GM18867 (cell line): Measurements from ENCODE around the gene DCLK1.
A peak's percentile ranks its signal among the peaks of the same experiment; 100 is the strongest.
"Not testable (repeated sequence)": the region's sequence is repeated elsewhere in the genome, so short reads cannot be mapped to it uniquely, and the experiment has no call there.

Source experiments
- ATAC-seq: cut with Tn5 transposase; IDR thresholded peaks from one replicate; pipeline ENCODE4 v1.9.1; 2021; ENCODE audit warnings: mild to moderate bottlenecking, moderate library complexity; ENCODE audit not compliant: unreplicated experiment

Gene DCLK1

GRCh38 chr13:35988648-35989081, 142.5 kb downstream of the DCLK1 start:
- ATAC-seq: no peak

GRCh38 chr13:35987572-35988513, 143.3 kb downstream of the DCLK1 start:
- no peak for ATAC-seq

- no peak for ATAC-seq
Measured at GRCh38 chr13:35984776-35985453, 146.3 kb downstream of the DCLK1 start.

GRCh38 chr13:35984287-35984686, 146.9 kb downstream of the DCLK1 start:
- no peak for ATAC-seq

- ATAC-seq: not testable (repeated sequence)
Measured at GRCh38 chr13:35983703-35984102, 147.5 kb downstream of the DCLK1 start.

GRCh38 chr13:35983206-35983605, 148.0 kb downstream of the DCLK1 start:
- no peak for ATAC-seq

- ATAC-seq: no peak
Measured at GRCh38 chr13:35979361-35979951, 151.7 kb downstream of the DCLK1 start.

GRCh38 chr13:35978607-35979316, 152.4 kb downstream of the DCLK1 start:
- peak; percentile 70 for ATAC-seq

GRCh38 chr13:35977060-35977459, 154.1 kb downstream of the DCLK1 start:
- no peak for ATAC-seq

GRCh38 chr13:35976126-35976525, 155.1 kb downstream of the DCLK1 start:
- no peak for ATAC-seq

- ATAC-seq: not testable (repeated sequence)
Measured at GRCh38 chr13:35966951-35967350, 164.2 kb downstream of the DCLK1 start.

- no peak for ATAC-seq
Measured at GRCh38 chr13:35966024-35966423, 165.2 kb downstream of the DCLK1 start.

- ATAC-seq: no peak
Measured at GRCh38 chr13:35965226-35965927, 165.8 kb downstream of the DCLK1 start.

GRCh38 chr13:35964863-35965180, 166.4 kb downstream of the DCLK1 start:
- ATAC-seq: no peak

- ATAC-seq: no peak
Measured at GRCh38 chr13:35964011-35964862, 166.9 kb downstream of the DCLK1 start.

- ATAC-seq: no peak
Measured at GRCh38 chr13:35961461-35962220, 169.5 kb downstream of the DCLK1 start.

GRCh38 chr13:35961002-35961401, 170.2 kb downstream of the DCLK1 start:
- ATAC-seq: no peak

- no peak for ATAC-seq
Measured at GRCh38 chr13:35957996-35958395, 173.2 kb downstream of the DCLK1 start.

GRCh38 chr13:35957241-35957731, 173.9 kb downstream of the DCLK1 start:
- ATAC-seq: no peak
